ENCODE results near the gene PHACTR1.

PHACTR1 gene

GRCh38 chr6:12962529-12962928 is 246.0 kb downstream of the PHACTR1 start:
- H2AK5ac ChIP-seq (ENCODE audit: low read depth, low read length) = no peak overlapping the region
- no peak overlapping the region for H2BK5ac ChIP-seq (ENCODE audit: low read length)
- H3K36me3 ChIP-seq (replicated peaks in 1 of 2; ENCODE audit: control insufficient read depth in 2 of 2, insufficient read depth in 2 of 2, low read length in 2 of 2) = no peaks in the 10 kb centered on the region
- no peak overlapping the region for H3K4me3 ChIP-seq (ENCODE audit: low read length in 2 of 2)
- no peak overlapping the region for H2BK15ac ChIP-seq (ENCODE audit: low read length)
- H3K14ac ChIP-seq (ENCODE audit: low read length) = no peak overlapping the region
- DNase-seq (ENCODE audit: low spot score) = no peak
- no peak overlapping the region for H3K18ac ChIP-seq (ENCODE audit: low read length)
- no peak overlapping the region for H4K91ac ChIP-seq (ENCODE audit: low read depth, low read length, poor library complexity)
- H3K4ac ChIP-seq (ENCODE audit: low read length) = no peak overlapping the region
- peaks cover 0 to 2% of the 10 kb centered on the region in 2 donors for H3K4me1 ChIP-seq (ENCODE audit: control insufficient read depth in 2 of 2, insufficient read depth in 1 of 2, low read depth in 1 of 2, low read length in 2 of 2)
- H4K8ac ChIP-seq (ENCODE audit: low read depth, low read length) = no peak overlapping the region
- H2BK120ac ChIP-seq (ENCODE audit: low read depth, low read length) = no peak overlapping the region
- H3K27ac ChIP-seq (replicated peaks; ENCODE audit: low read length) = no peak overlapping the region
- no peak overlapping the region for H3K4me2 ChIP-seq (ENCODE audit: insufficient read depth, low read length, poor library complexity, severe bottlenecking)
- H3K9me3 ChIP-seq (replicated peaks in 1 of 2; ENCODE audit: control insufficient read depth in 2 of 2, insufficient read depth in 1 of 2, low read depth in 1 of 2, low read length in 2 of 2) = no peaks in the 10 kb centered on the region
- H3K9ac ChIP-seq (ENCODE audit: low read depth, low read length, poor library complexity) = no peak overlapping the region
- WGBS, 2 donors (ENCODE audit: extremely low coverage in 2 of 2, insufficient read length in 2 of 2, insufficient replicate concordance in 1 of 2) = no CpG with 5 or more reads among the region's 1 CpG
- H2BK12ac ChIP-seq (ENCODE audit: low read length) = no peak overlapping the region
- no peak overlapping the region for H3K23ac ChIP-seq (ENCODE audit: low read depth, low read length, poor library complexity)
- H2AFZ ChIP-seq (ENCODE audit: low read length) = no peak overlapping the region
- H3K79me1 ChIP-seq (ENCODE audit: low read depth, low read length) = no peaks in the 10 kb centered on the region
- H3K27me3 ChIP-seq (ENCODE audit: control insufficient read depth in 3 of 3, insufficient read depth in 3 of 3, low read depth in 1 of 3, low read length in 3 of 3) = peaks cover 0 to 14% (median 12%) of the 10 kb centered on the region in 3 experiments

- H3K4me1 ChIP-seq (ENCODE audit: control insufficient read depth in 2 of 2, insufficient read depth in 1 of 2, low read depth in 1 of 2, low read length in 2 of 2) = no peaks in the 10 kb centered on the region
- no peaks in the 10 kb centered on the region for H3K79me1 ChIP-seq (ENCODE audit: low read depth, low read length)
- H3K4me2 ChIP-seq (ENCODE audit: insufficient read depth, low read length, poor library complexity, severe bottlenecking) = no peak overlapping the region
- no peak overlapping the region for H2BK120ac ChIP-seq (ENCODE audit: low read depth, low read length)
- no peak overlapping the region for H3K4me3 ChIP-seq (ENCODE audit: low read length in 2 of 2)
- no peak for DNase-seq (ENCODE audit: low spot score)
- H3K23ac ChIP-seq (ENCODE audit: low read depth, low read length, poor library complexity) = no peak overlapping the region
- no peak overlapping the region for H3K27ac ChIP-seq (replicated peaks; ENCODE audit: low read length)
- H3K36me3 ChIP-seq (replicated peaks in 1 of 2; ENCODE audit: control insufficient read depth in 2 of 2, insufficient read depth in 2 of 2, low read length in 2 of 2) = no peaks in the 10 kb centered on the region
- H3K27me3 ChIP-seq (ENCODE audit: control insufficient read depth in 3 of 3, insufficient read depth in 3 of 3, low read depth in 1 of 3, low read length in 3 of 3) = peaks cover 0 to 9% (median 7%) of the 10 kb centered on the region in 3 experiments
- no peak overlapping the region for H2BK12ac ChIP-seq (ENCODE audit: low read length)
- H3K4ac ChIP-seq (ENCODE audit: low read length) = no peak overlapping the region
- no peak overlapping the region for H3K18ac ChIP-seq (ENCODE audit: low read length)
- no peak overlapping the region for H4K91ac ChIP-seq (ENCODE audit: low read depth, low read length, poor library complexity)
- H3K9ac ChIP-seq (ENCODE audit: low read depth, low read length, poor library complexity) = no peak overlapping the region
- no CpG with 5 or more reads among the region's 5 CpGs for WGBS, 2 donors (ENCODE audit: extremely low coverage in 2 of 2, insufficient read length in 2 of 2, insufficient replicate concordance in 1 of 2)
- H3K14ac ChIP-seq (ENCODE audit: low read length) = no peak overlapping the region
- no peak overlapping the region for H4K8ac ChIP-seq (ENCODE audit: low read depth, low read length)
- H3K9me3 ChIP-seq (replicated peaks in 1 of 2; ENCODE audit: control insufficient read depth in 2 of 2, insufficient read depth in 1 of 2, low read depth in 1 of 2, low read length in 2 of 2) = no peaks in the 10 kb centered on the region
- H2AFZ ChIP-seq (ENCODE audit: low read length) = no peak overlapping the region
- H2BK5ac ChIP-seq (ENCODE audit: low read length) = no peak overlapping the region
- H2BK15ac ChIP-seq (ENCODE audit: low read length) = no peak overlapping the region
- H2AK5ac ChIP-seq (ENCODE audit: low read depth, low read length) = no peak overlapping the region
Measured at GRCh38 chr6:12962987-12963386, 246.4 kb downstream of the PHACTR1 start.

GRCh38 chr6:12963567-12963966 is 247.0 kb downstream of the PHACTR1 start:
- Histone ChIP-seq H3K79me1 (ENCODE audit: low read depth, low read length) (no peaks in the 10 kb centered on the region), H3K4me1 (ENCODE audit: control insufficient read depth in 2 of 2, insufficient read depth in 1 of 2, low read depth in 1 of 2, low read length in 2 of 2) (no peaks in the 10 kb centered on the region), H2AFZ (ENCODE audit: low read length) (no peak overlapping the region), H3K18ac (ENCODE audit: low read length) (no peak overlapping the region), H2AK5ac (ENCODE audit: low read depth, low read length) (no peak overlapping the region), H3K14ac (ENCODE audit: low read length) (no peak overlapping the region), H2BK15ac (ENCODE audit: low read length) (no peak overlapping the region), H3K9me3 (replicated peaks in 1 of 2; ENCODE audit: control insufficient read depth in 2 of 2, insufficient read depth in 1 of 2, low read depth in 1 of 2, low read length in 2 of 2) (no peaks in the 10 kb centered on the region), H3K4me2 (ENCODE audit: insufficient read depth, low read length, poor library complexity, severe bottlenecking) (no peak overlapping the region), H2BK5ac (ENCODE audit: low read length) (no peak overlapping the region), H3K36me3 (replicated peaks in 1 of 2; ENCODE audit: control insufficient read depth in 2 of 2, insufficient read depth in 2 of 2, low read length in 2 of 2) (no peaks in the 10 kb centered on the region), H3K9ac (ENCODE audit: low read depth, low read length, poor library complexity) (no peak overlapping the region), H3K27ac (replicated peaks; ENCODE audit: low read length) (no peak overlapping the region), H2BK12ac (ENCODE audit: low read length) (no peak overlapping the region), H4K8ac (ENCODE audit: low read depth, low read length) (no peak overlapping the region), H3K23ac (ENCODE audit: low read depth, low read length, poor library complexity) (no peak overlapping the region), H3K4me3 (ENCODE audit: low read length in 2 of 2) (no peak overlapping the region), H4K91ac (ENCODE audit: low read depth, low read length, poor library complexity) (no peak overlapping the region), H3K4ac (ENCODE audit: low read length) (no peak overlapping the region), H2BK120ac (ENCODE audit: low read depth, low read length) (no peak overlapping the region), H3K27me3 (ENCODE audit: control insufficient read depth in 3 of 3, insufficient read depth in 3 of 3, low read depth in 1 of 3, low read length in 3 of 3) (peaks cover 0 to 3% (median 3%) of the 10 kb centered on the region in 3 experiments)
- no peak for DNase-seq (ENCODE audit: low spot score)
- no CpG with 5 or more reads among the region's 4 CpGs for WGBS, 2 donors (ENCODE audit: extremely low coverage in 2 of 2, insufficient read length in 2 of 2, insufficient replicate concordance in 1 of 2)

GRCh38 chr6:12967686-12968085 is 251.1 kb downstream of the PHACTR1 start:
- Histone ChIP-seq H2BK5ac (ENCODE audit: low read length) (no peak overlapping the region), H3K4ac (ENCODE audit: low read length) (no peak overlapping the region), H3K9me3 (replicated peaks in 1 of 2; ENCODE audit: control insufficient read depth in 2 of 2, insufficient read depth in 1 of 2, low read depth in 1 of 2, low read length in 2 of 2) (no peaks in the 10 kb centered on the region), H4K91ac (ENCODE audit: low read depth, low read length, poor library complexity) (no peak overlapping the region), H4K8ac (ENCODE audit: low read depth, low read length) (no peak overlapping the region), H3K27ac (replicated peaks; ENCODE audit: low read length) (no peak overlapping the region), H3K23ac (ENCODE audit: low read depth, low read length, poor library complexity) (no peak overlapping the region), H2AFZ (ENCODE audit: low read length) (no peak overlapping the region), H2AK5ac (ENCODE audit: low read depth, low read length) (no peak overlapping the region), H3K4me2 (ENCODE audit: insufficient read depth, low read length, poor library complexity, severe bottlenecking) (no peak overlapping the region), H3K14ac (ENCODE audit: low read length) (no peak overlapping the region), H3K27me3 (ENCODE audit: control insufficient read depth in 3 of 3, insufficient read depth in 3 of 3, low read depth in 1 of 3, low read length in 3 of 3) (no peaks in the 10 kb centered on the region), H3K4me3 (ENCODE audit: low read length in 2 of 2) (no peak overlapping the region), H3K79me1 (ENCODE audit: low read depth, low read length) (no peaks in the 10 kb centered on the region), H2BK15ac (ENCODE audit: low read length) (no peak overlapping the region), H3K9ac (ENCODE audit: low read depth, low read length, poor library complexity) (no peak overlapping the region), H3K36me3 (replicated peaks in 1 of 2; ENCODE audit: control insufficient read depth in 2 of 2, insufficient read depth in 2 of 2, low read length in 2 of 2) (no peaks in the 10 kb centered on the region), H3K18ac (ENCODE audit: low read length) (no peak overlapping the region), H2BK120ac (ENCODE audit: low read depth, low read length) (no peak overlapping the region), H3K4me1 (ENCODE audit: control insufficient read depth in 2 of 2, insufficient read depth in 1 of 2, low read depth in 1 of 2, low read length in 2 of 2) (no peaks in the 10 kb centered on the region), H2BK12ac (ENCODE audit: low read length) (no peak overlapping the region)
- DNase-seq (ENCODE audit: low spot score) = no peak
- no CpG with 5 or more reads among the region's 7 CpGs for WGBS, 2 donors (ENCODE audit: extremely low coverage in 2 of 2, insufficient read length in 2 of 2, insufficient replicate concordance in 1 of 2)
